ENCODE results near the gene CEND1.

DNA sequence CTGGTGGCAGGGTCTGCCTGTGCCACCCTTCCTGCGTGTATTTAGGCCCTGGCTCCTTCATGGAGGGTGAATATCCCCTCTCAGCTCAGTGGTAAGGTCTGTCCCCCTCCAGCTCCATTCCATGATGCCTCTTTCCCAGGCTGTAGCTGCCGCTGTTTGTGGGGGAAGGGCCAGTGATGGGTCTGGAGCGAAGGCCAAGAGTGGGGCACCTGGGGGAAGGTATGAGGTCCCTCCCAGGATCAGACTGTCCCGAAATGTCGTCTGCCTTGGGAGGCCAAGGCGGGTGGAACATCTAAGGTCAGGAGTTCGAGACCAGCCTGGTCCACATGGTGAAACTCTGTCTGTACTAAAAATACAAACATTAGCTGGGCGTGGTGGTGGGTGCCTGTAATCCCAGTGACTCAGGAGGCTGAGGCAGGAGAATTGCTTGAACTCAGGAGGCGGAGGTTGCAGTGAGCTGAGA lies 44.0 kb upstream of the CEND1 start:
- TF ChIP-seq, protein P1, sequence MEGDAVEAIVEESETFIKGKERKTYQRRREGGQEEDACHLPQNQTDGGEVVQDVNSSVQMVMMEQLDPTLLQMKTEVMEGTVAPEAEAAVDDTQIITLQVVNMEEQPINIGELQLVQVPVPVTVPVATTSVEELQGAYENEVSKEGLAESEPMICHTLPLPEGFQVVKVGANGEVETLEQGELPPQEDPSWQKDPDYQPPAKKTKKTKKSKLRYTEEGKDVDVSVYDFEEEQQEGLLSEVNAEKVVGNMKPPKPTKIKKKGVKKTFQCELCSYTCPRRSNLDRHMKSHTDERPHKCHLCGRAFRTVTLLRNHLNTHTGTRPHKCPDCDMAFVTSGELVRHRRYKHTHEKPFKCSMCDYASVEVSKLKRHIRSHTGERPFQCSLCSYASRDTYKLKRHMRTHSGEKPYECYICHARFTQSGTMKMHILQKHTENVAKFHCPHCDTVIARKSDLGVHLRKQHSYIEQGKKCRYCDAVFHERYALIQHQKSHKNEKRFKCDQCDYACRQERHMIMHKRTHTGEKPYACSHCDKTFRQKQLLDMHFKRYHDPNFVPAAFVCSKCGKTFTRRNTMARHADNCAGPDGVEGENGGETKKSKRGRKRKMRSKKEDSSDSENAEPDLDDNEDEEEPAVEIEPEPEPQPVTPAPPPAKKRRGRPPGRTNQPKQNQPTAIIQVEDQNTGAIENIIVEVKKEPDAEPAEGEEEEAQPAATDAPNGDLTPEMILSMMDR (IDR thresholded peaks at IDR 0.05; ENCODE audit: low read depth, low read length), result no peak
- TF ChIP-seq EZH2phosphoT487 (IDR thresholded peaks at IDR 0.05; ENCODE audit: low read depth), result no peak
